WTC11 (cell line): ENCODE data around the gene GALNT12. TPM values are rescaled to one million over a fixed set of nuclear protein-coding genes. Genes with fewer than 3 reads are reported as not detected.

ENCODE experiments used
- ATAC-seq: fragments of 200-7000 bp; cut with Tn5 transposase; 2 replicates; pipeline ENCODE4 v1.10.0; 2021; ENCODE audit warnings: mild to moderate bottlenecking, moderate library complexity
- CTCF ChIA-PET: fragments of 300-600 bp; sonication (Branson Sonifier 250); formaldehyde crosslinking; loops from one replicate; lab custom pipeline; 2021; ENCODE audit warnings: antibody characterized with exemption; lab: Charles Lee
- POLR2A ChIA-PET: fragments of 350-600 bp; sonication (Branson Sonifier 250); formaldehyde crosslinking; loops from one replicate; lab custom pipeline; 2021; ENCODE audit warnings: antibody characterized with exemption; lab: Charles Lee
- DNase-seq: peaks from one replicate; pipeline ENCODE4 v3.0.0; 2021; ENCODE audit warnings: low spot score
- H3K27ac Mint-ChIP-seq: 2 replicates; pipeline ENCODE4 v1.8.0; 2021; ENCODE audit warnings: mixed read lengths
- H3K27me3 Mint-ChIP-seq: 2 replicates; pipeline ENCODE4 v1.8.0; 2021; ENCODE audit warnings: low read depth, mild to moderate bottlenecking, moderate library complexity, mixed read lengths
- H3K36me3 Mint-ChIP-seq: 2 replicates; pipeline ENCODE4 v1.8.0; 2021; ENCODE audit warnings: mixed read lengths
- H3K4me1 Mint-ChIP-seq: 2 replicates; pipeline ENCODE4 v1.8.0; 2022; ENCODE audit warnings: mixed read lengths
- H3K4me3 Mint-ChIP-seq: 2 replicates; pipeline ENCODE4 v1.8.0; 2021; ENCODE audit warnings: mild to moderate bottlenecking, moderate library complexity, mixed read lengths
- H3K9me3 Mint-ChIP-seq: 2 replicates; pipeline ENCODE4 v1.8.0; 2021; ENCODE audit warnings: mixed read lengths
- ESRRA ChIP-seq: sonication (generic); formaldehyde crosslinking; IDR thresholded peaks from 2 replicates; pipeline ENCODE4 v1.8.1; 2022; ENCODE audit warnings: mild to moderate bottlenecking, missing genetic modification reagents, borderline replicate concordance
- ETV6 ChIP-seq: sonication (generic); formaldehyde crosslinking; IDR thresholded peaks from 2 replicates; pipeline ENCODE4 v1.8.1; 2022; ENCODE audit warnings: mild to moderate bottlenecking, missing genetic modification reagents
- FOXK1 ChIP-seq: sonication (generic); formaldehyde crosslinking; IDR thresholded peaks from 2 replicates; pipeline ENCODE4 v1.8.0; 2022; ENCODE audit warnings: mild to moderate bottlenecking, moderate library complexity, missing genetic modification reagents
- JUN ChIP-seq: sonication (generic); formaldehyde crosslinking; IDR thresholded peaks from 2 replicates; pipeline ENCODE4 v1.8.0; 2023; ENCODE audit warnings: mild to moderate bottlenecking, missing genetic modification reagents
- KAT7 ChIP-seq: sonication (generic); formaldehyde crosslinking; IDR thresholded peaks from 2 replicates; pipeline ENCODE4 v1.8.1; 2023; ENCODE audit warnings: missing genetic modification reagents, mild to moderate bottlenecking, borderline replicate concordance
- NFE2L1 ChIP-seq: sonication (generic); formaldehyde crosslinking; IDR thresholded peaks from 2 replicates; pipeline ENCODE4 v1.8.1; 2023; ENCODE audit warnings: missing genetic modification reagents
- NR3C1 ChIP-seq: sonication (generic); formaldehyde crosslinking; conservative IDR thresholded peaks from 2 replicates; pipeline ENCODE4 v1.8.1; 2023; ENCODE audit warnings: low read depth, mild to moderate bottlenecking, missing genetic modification reagents
- SOX15 ChIP-seq: fragments of 250-450 bp; sonication (Bioruptor Pico); IDR thresholded peaks from 2 replicates; pipeline ENCODE4 v1.9.0; 2021; ENCODE audit warnings: mild to moderate bottlenecking
- TCF7 ChIP-seq: sonication (generic); formaldehyde crosslinking; IDR thresholded peaks from 2 replicates; pipeline ENCODE4 v1.8.0; 2022; ENCODE audit warnings: mild to moderate bottlenecking, low read depth, missing genetic modification reagents, moderate library complexity
- TEAD4 ChIP-seq: sonication (generic); formaldehyde crosslinking; IDR thresholded peaks from 2 replicates; pipeline ENCODE4 v1.8.0; 2022; ENCODE audit warnings: mild to moderate bottlenecking, missing genetic modification reagents
- ZNF121 ChIP-seq: sonication (generic); formaldehyde crosslinking; IDR thresholded peaks from 2 replicates; pipeline ENCODE4 v1.8.0; 2023; ENCODE audit warnings: missing genetic modification reagents
- ZNF138 ChIP-seq: sonication (generic); formaldehyde crosslinking; conservative IDR thresholded peaks from 2 replicates; pipeline ENCODE4 v1.8.1; 2022; ENCODE audit warnings: mild to moderate bottlenecking, moderate library complexity, missing genetic modification reagents
- ZNF317 ChIP-seq: sonication (generic); formaldehyde crosslinking; IDR thresholded peaks from 2 replicates; pipeline ENCODE4 v1.8.1; 2023; ENCODE audit warnings: low read depth, mild to moderate bottlenecking, moderate library complexity, missing genetic modification reagents, borderline replicate concordance
- total RNA-seq: library from RNA; stranded (reverse); gene quantifications from 3 replicates; pipeline ENCODE4 v1.2.3, GENCODE V29; 2021
- TF ChIP-seq, protein P1 (sequence below): sonication (generic); formaldehyde crosslinking; IDR thresholded peaks from 2 replicates; pipeline ENCODE4 v1.8.1; 2022; ENCODE audit warnings: missing genetic modification reagents, borderline replicate concordance
- TF ChIP-seq, protein P2 (sequence below): sonication (generic); formaldehyde crosslinking; IDR thresholded peaks from 2 replicates; pipeline ENCODE4 v1.8.1; 2022; ENCODE audit warnings: low read depth, mild to moderate bottlenecking, moderate library complexity, missing genetic modification reagents, borderline replicate concordance
- TF ChIP-seq, protein P3 (sequence below): fragments of 250-450 bp; sonication (Bioruptor Pico); conservative IDR thresholded peaks from 2 replicates; pipeline ENCODE4 v1.9.0; 2021; ENCODE audit warnings: mild to moderate bottlenecking
- TF ChIP-seq, protein P4 (sequence below): sonication (generic); formaldehyde crosslinking; IDR thresholded peaks from 2 replicates; pipeline ENCODE4 v1.8.0; 2023; ENCODE audit warnings: missing genetic modification reagents, mild to moderate bottlenecking, borderline replicate concordance
- TF ChIP-seq, protein P5 (sequence below): sonication (generic); formaldehyde crosslinking; IDR thresholded peaks from 2 replicates; pipeline ENCODE4 v1.8.1; 2022; ENCODE audit warnings: mild to moderate bottlenecking, missing genetic modification reagents, moderate library complexity, borderline replicate concordance
- TF ChIP-seq, protein P6 (sequence below): sonication (generic); formaldehyde crosslinking; IDR thresholded peaks from 2 replicates; pipeline ENCODE4 v1.8.0; 2022; ENCODE audit warnings: mild to moderate bottlenecking, missing genetic modification reagents
- TF ChIP-seq, protein P7 (sequence below): sonication (generic); formaldehyde crosslinking; IDR thresholded peaks from 2 replicates; pipeline ENCODE4 v1.8.0; 2023; ENCODE audit warnings: missing genetic modification reagents
- TF ChIP-seq, protein P8 (sequence below): sonication (generic); formaldehyde crosslinking; IDR thresholded peaks from 2 replicates; pipeline ENCODE4 v1.8.1; 2023; ENCODE audit warnings: mild to moderate bottlenecking, missing genetic modification reagents, moderate library complexity

The GALNT12 gene
- total RNA-seq, 1 experiment from 2014 or later: 19.3 TPM

DNA sequence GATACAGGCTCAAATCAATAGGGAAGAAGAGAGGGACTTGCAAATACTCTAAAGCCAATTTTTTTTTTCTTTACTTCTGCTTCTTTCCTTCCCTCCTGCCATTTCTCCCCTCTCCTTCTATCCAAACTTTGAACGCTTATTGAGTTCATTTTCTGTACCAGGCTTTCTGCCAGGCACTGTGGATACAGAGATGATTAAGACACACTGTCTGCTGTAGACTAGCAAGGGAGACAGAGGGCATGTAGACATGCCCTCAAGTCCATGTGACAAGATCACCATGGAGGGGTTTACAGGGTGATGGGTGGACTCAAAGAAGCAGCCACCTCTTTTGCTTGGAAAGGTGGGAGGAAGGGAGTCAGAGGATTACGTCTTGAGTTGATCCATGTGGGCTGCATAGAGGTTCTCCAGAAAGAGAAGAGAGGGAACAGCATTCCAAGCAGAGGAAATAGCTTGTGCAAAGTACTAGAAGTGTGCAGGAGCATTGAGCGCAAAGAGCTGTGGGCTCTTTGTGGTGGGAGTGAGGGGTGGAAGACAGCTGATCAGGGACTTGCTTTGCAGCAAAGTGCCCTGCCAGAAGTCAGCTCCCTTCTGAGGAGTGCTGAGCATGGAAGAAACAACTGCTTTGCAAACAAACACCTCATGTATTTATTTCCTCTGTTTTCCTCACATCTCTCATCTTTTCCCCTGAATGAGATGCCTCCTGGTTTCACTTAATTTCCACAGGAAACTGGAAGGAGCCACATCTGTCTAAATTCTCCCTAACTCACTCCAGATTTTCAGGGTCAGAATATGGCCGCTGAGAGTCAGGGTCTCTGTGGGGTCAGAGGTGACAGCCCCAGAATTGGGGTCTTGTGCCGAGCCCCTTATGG, 71.9 kb downstream of the GALNT12 start:
- Mint-ChIP-seq H3K4me1 (no peaks in the 10 kb centered on the region), H3K9me3 (no peaks in the 10 kb centered on the region), H3K27ac (no peak overlapping the region), H3K27me3 (no peaks in the 10 kb centered on the region), H3K36me3 (no peaks in the 10 kb centered on the region), H3K4me3 (no peak overlapping the region)
- ChIA-PET CTCF (no interaction called here), POLR2A (no interaction called here)
- no peak for DNase-seq
- no peak for ATAC-seq
- TF ChIP-seq ETV6 (CRISPR knock-in tag) (no peak), FOXK1 (no peak)

DNA sequence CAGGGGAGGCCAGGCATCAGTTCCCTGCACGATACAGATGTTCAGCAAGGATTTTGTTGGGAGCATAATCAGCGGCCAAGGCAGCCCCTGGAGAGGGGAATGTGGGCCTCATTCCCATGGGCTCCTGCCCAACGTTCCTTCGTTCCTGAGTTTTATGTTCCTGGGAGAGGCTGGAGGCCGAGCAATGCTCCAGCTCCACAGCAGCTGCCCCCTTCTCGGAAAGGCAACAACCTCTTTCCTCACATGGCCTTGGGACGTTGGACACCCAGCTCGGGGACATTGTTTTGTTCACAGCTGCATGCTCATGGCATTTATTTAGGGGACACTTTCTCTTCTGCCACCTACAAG, 72.5 kb downstream of the GALNT12 start:
- H3K9me3 Mint-ChIP-seq: no peaks in the 10 kb centered on the region
- POLR2A ChIA-PET: no interaction called here
- no peak for DNase-seq
- no peak overlapping the region for H3K4me3 Mint-ChIP-seq
- CTCF ChIA-PET: no interaction called here
- H3K4me1 Mint-ChIP-seq: no peaks in the 10 kb centered on the region
- no peak for ATAC-seq
- H3K27me3 Mint-ChIP-seq: no peaks in the 10 kb centered on the region
- H3K36me3 Mint-ChIP-seq: no peaks in the 10 kb centered on the region
- no peak for TF ChIP-seq NR3C1 (CRISPR knock-in tag)
- TF ChIP-seq, protein P1, sequence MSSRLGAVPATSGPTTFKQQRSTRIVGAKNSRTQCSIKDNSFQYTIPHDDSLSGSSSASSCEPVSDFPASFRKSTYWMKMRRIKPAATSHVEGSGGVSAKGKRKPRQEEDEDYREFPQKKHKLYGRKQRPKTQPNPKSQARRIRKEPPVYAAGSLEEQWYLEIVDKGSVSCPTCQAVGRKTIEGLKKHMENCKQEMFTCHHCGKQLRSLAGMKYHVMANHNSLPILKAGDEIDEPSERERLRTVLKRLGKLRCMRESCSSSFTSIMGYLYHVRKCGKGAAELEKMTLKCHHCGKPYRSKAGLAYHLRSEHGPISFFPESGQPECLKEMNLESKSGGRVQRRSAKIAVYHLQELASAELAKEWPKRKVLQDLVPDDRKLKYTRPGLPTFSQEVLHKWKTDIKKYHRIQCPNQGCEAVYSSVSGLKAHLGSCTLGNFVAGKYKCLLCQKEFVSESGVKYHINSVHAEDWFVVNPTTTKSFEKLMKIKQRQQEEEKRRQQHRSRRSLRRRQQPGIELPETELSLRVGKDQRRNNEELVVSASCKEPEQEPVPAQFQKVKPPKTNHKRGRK (CRISPR knock-in tag): no peak
- TF ChIP-seq, protein P2, sequence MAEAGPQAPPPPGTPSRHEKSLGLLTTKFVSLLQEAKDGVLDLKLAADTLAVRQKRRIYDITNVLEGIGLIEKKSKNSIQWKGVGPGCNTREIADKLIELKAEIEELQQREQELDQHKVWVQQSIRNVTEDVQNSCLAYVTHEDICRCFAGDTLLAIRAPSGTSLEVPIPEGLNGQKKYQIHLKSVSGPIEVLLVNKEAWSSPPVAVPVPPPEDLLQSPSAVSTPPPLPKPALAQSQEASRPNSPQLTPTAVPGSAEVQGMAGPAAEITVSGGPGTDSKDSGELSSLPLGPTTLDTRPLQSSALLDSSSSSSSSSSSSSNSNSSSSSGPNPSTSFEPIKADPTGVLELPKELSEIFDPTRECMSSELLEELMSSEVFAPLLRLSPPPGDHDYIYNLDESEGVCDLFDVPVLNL: no peak
- TF ChIP-seq, protein P3, sequence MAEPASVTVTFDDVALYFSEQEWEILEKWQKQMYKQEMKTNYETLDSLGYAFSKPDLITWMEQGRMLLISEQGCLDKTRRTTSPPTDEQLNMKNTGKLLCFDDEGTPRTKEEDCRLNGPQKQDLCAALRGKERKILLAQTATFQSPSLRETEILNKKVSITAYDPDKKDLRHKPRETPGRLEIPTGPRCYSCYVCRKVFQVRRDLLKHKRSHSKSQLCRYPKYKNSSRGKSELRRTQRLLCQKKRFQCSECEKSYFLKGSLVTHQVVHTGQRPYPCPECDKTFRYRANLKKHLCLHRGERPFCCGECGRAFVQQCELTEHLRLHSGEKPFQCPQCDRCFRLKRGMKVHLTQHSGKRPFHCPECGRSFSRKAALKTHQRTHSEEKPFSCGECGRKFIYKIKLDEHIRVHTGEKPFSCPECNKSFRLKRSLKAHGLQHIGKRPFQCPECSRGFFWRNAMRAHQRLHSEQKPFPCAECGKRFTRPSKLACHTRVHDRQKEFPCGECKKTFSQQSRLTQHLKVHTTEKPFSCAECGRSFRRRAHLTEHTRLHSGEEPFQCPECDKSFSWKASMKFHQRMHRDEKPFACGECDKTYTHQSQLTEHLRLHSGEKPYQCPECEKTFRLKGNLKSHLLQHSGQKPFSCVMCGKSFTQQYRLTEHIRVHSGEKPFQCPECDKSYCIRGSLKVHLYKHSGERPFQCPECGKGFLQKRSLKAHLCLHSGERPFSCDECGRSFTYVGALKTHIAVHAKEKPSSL: no peak
- TF ChIP-seq TEAD4 (CRISPR knock-in tag): no peak
- TF ChIP-seq ZNF138: no peak
- TF ChIP-seq, protein P4, sequence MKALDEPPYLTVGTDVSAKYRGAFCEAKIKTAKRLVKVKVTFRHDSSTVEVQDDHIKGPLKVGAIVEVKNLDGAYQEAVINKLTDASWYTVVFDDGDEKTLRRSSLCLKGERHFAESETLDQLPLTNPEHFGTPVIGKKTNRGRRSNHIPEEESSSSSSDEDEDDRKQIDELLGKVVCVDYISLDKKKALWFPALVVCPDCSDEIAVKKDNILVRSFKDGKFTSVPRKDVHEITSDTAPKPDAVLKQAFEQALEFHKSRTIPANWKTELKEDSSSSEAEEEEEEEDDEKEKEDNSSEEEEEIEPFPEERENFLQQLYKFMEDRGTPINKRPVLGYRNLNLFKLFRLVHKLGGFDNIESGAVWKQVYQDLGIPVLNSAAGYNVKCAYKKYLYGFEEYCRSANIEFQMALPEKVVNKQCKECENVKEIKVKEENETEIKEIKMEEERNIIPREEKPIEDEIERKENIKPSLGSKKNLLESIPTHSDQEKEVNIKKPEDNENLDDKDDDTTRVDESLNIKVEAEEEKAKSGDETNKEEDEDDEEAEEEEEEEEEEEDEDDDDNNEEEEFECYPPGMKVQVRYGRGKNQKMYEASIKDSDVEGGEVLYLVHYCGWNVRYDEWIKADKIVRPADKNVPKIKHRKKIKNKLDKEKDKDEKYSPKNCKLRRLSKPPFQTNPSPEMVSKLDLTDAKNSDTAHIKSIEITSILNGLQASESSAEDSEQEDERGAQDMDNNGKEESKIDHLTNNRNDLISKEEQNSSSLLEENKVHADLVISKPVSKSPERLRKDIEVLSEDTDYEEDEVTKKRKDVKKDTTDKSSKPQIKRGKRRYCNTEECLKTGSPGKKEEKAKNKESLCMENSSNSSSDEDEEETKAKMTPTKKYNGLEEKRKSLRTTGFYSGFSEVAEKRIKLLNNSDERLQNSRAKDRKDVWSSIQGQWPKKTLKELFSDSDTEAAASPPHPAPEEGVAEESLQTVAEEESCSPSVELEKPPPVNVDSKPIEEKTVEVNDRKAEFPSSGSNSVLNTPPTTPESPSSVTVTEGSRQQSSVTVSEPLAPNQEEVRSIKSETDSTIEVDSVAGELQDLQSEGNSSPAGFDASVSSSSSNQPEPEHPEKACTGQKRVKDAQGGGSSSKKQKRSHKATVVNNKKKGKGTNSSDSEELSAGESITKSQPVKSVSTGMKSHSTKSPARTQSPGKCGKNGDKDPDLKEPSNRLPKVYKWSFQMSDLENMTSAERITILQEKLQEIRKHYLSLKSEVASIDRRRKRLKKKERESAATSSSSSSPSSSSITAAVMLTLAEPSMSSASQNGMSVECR: no peak
- TF ChIP-seq, protein P5, sequence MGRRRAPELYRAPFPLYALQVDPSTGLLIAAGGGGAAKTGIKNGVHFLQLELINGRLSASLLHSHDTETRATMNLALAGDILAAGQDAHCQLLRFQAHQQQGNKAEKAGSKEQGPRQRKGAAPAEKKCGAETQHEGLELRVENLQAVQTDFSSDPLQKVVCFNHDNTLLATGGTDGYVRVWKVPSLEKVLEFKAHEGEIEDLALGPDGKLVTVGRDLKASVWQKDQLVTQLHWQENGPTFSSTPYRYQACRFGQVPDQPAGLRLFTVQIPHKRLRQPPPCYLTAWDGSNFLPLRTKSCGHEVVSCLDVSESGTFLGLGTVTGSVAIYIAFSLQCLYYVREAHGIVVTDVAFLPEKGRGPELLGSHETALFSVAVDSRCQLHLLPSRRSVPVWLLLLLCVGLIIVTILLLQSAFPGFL: no peak
- TF ChIP-seq, protein P6, sequence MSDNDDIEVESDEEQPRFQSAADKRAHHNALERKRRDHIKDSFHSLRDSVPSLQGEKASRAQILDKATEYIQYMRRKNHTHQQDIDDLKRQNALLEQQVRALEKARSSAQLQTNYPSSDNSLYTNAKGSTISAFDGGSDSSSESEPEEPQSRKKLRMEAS: no peak
- TF ChIP-seq ETV6 (CRISPR knock-in tag): no peak
- no peak for TF ChIP-seq KAT7 (CRISPR knock-in tag)
- TF ChIP-seq JUN (CRISPR knock-in tag): no peak
- TF ChIP-seq, protein P7, sequence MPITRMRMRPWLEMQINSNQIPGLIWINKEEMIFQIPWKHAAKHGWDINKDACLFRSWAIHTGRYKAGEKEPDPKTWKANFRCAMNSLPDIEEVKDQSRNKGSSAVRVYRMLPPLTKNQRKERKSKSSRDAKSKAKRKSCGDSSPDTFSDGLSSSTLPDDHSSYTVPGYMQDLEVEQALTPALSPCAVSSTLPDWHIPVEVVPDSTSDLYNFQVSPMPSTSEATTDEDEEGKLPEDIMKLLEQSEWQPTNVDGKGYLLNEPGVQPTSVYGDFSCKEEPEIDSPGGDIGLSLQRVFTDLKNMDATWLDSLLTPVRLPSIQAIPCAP (CRISPR knock-in tag): no peak
- TF ChIP-seq NFE2L1: no peak
- TF ChIP-seq, protein P8, sequence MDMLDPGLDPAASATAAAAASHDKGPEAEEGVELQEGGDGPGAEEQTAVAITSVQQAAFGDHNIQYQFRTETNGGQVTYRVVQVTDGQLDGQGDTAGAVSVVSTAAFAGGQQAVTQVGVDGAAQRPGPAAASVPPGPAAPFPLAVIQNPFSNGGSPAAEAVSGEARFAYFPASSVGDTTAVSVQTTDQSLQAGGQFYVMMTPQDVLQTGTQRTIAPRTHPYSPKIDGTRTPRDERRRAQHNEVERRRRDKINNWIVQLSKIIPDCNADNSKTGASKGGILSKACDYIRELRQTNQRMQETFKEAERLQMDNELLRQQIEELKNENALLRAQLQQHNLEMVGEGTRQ (CRISPR knock-in tag): no peak
- no peak for TF ChIP-seq ZNF317
- TF ChIP-seq SOX15: no peak
- no peak for TF ChIP-seq ESRRA (CRISPR knock-in tag)
- no peak for TF ChIP-seq TCF7 (CRISPR knock-in tag)
- no peak for TF ChIP-seq ZNF121
- no peak overlapping the region for H3K27ac Mint-ChIP-seq
